Lung (tissue), 12 donors: ENCODE results near the gene DSTN. TPM values are rescaled to one million over a fixed set of nuclear protein-coding genes. Genes with fewer than 3 reads are reported as not detected.

Source experiments
- ATAC-seq: fragments of 200-7000 bp; cut with Tn5 transposase; one replicate; pipeline ENCODE4 v1.9.1; 2020; ENCODE audit warnings: moderate number of reproducible peaks; ENCODE audit not compliant: insufficient read depth, low FRiP score
- DNase-seq, 3 donors: peaks; one replicate each; pipeline ENCODE4 v3.0.0-alpha.2; 2013 to 2017
- H3K27ac ChIP-seq, 2 donors: one replicate each; pipeline ENCODE4 v1.5.1; 2013; ENCODE audit warnings: mild to moderate bottlenecking in 2 of 2, moderate library complexity in 2 of 2, control low read depth in 1 of 2, inconsistent platforms in 1 of 2, low read depth in 1 of 2, low read length in 1 of 2
- H3K27me3 ChIP-seq, 3 donors: one replicate each; pipeline ENCODE4 v1.5.1; 2013; ENCODE audit warnings: low read length in 2 of 3; ENCODE audit not compliant: control insufficient read depth in 3 of 3, insufficient read depth in 3 of 3
- H3K36me3 ChIP-seq, 4 donors: one replicate each; pipeline ENCODE4 v1.5.1; 2013; ENCODE audit warnings: low read length in 4 of 4, mild to moderate bottlenecking in 1 of 4, moderate library complexity in 1 of 4; ENCODE audit not compliant: control insufficient read depth in 4 of 4, insufficient read depth in 4 of 4
- H3K4me1 ChIP-seq, 5 donors: one replicate each; pipeline ENCODE4 v1.5.1; 2013; ENCODE audit warnings: low read length in 5 of 5, mild to moderate bottlenecking in 2 of 5, moderate library complexity in 1 of 5; ENCODE audit not compliant: control insufficient read depth in 5 of 5, insufficient read depth in 5 of 5
- H3K4me3 ChIP-seq: one replicate; pipeline ENCODE4 v1.5.1; 2013; ENCODE audit warnings: mild to moderate bottlenecking, control low read depth, moderate library complexity
- H3K9ac ChIP-seq, 2 donors: one replicate each; pipeline ENCODE4 v1.5.1; 2013; ENCODE audit warnings: low read length in 2 of 2, control low read depth in 1 of 2; ENCODE audit not compliant: insufficient read depth in 1 of 2
- H3K9me3 ChIP-seq, 4 donors: one replicate each; pipeline ENCODE4 v1.5.1; 2013; ENCODE audit warnings: low read length in 3 of 4, mild to moderate bottlenecking in 1 of 4, moderate library complexity in 1 of 4; ENCODE audit not compliant: control insufficient read depth in 4 of 4, insufficient read depth in 3 of 4
- WGBS, 2 donors: extraction: QIAGEN DNeasy Blood & Tissue Kit; methylation state at CpG; one replicate each; pipeline ENCODE4 v1.1.7; 2013; 5-methylcytosine and 5-hydroxymethylcytosine counted together
- polyA plus RNA-seq, 2 donors: library from polyadenylated mRNA; stranded (reverse); fragments of 200-250 nt; gene quantifications; one replicate each; pipeline ENCODE4 v1.2.1, GENCODE V29; 2013
- total RNA-seq, 2 donors: library from RNA; depleted of rRNA in 1 of 2; stranded (reverse); fragments of >200 nt in 1 of 2; gene quantifications; one replicate each; pipeline ENCODE4 v1.2.1, GENCODE V29; 2014 to 2021
- TF ChIP-seq, protein P1 (sequence below): IDR thresholded peaks from 2 replicates; pipeline ENCODE4 v1.5.1; 2012; ENCODE audit warnings: mild to moderate bottlenecking; ENCODE audit errors: control extremely low read depth, extremely low read depth
- donor health status: control.
- donor health status: control.
- donor health status: Bipolar disorder and iron deficiency.
- donor health status: healthy.
- donor health status: DM: yes; HTN: yes; CAD: no.

Gene DSTN
- total and polyA plus RNA-seq, 4 donors, result 313 to 532 (median 380) TPM

DNA sequence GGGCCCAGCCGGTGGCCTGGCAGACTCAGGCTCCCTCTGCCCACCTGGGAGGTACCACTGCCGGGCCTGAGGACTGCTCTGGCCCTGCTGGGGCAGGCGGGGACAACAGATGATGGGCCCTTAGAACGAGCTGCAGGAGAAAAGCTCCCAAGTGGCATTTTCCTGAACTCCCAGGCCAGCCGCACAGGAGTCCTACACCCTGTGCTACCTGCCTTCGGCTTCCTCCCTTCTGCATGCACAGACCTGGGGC lies 41.3 kb downstream of the DSTN start:
- H3K27me3 ChIP-seq, result no peaks in the 10 kb centered on the region
- no peaks in the 10 kb centered on the region for H3K9me3 ChIP-seq
- no peak overlapping the region for H3K4me3 ChIP-seq
- TF ChIP-seq, protein P1, sequence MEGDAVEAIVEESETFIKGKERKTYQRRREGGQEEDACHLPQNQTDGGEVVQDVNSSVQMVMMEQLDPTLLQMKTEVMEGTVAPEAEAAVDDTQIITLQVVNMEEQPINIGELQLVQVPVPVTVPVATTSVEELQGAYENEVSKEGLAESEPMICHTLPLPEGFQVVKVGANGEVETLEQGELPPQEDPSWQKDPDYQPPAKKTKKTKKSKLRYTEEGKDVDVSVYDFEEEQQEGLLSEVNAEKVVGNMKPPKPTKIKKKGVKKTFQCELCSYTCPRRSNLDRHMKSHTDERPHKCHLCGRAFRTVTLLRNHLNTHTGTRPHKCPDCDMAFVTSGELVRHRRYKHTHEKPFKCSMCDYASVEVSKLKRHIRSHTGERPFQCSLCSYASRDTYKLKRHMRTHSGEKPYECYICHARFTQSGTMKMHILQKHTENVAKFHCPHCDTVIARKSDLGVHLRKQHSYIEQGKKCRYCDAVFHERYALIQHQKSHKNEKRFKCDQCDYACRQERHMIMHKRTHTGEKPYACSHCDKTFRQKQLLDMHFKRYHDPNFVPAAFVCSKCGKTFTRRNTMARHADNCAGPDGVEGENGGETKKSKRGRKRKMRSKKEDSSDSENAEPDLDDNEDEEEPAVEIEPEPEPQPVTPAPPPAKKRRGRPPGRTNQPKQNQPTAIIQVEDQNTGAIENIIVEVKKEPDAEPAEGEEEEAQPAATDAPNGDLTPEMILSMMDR, result no peak
- H3K4me1 ChIP-seq, result peaks cover 0 to 22% (median 5%) of the 10 kb centered on the region in 5 donors
- WGBS, 2 donors, result 65 to 75% methylated on average over 6 of the region's 6 CpGs
- ATAC-seq (peak; percentile 33), DNase-seq (no peak)
- H3K27ac ChIP-seq, result peak overlapping the region in 1 of 2 donors; percentile 81
- H3K36me3 ChIP-seq, result peaks cover 10 to 30% (median 14%) of the 10 kb centered on the region in 4 donors
- H3K9ac ChIP-seq, result no peak overlapping the region

DNA sequence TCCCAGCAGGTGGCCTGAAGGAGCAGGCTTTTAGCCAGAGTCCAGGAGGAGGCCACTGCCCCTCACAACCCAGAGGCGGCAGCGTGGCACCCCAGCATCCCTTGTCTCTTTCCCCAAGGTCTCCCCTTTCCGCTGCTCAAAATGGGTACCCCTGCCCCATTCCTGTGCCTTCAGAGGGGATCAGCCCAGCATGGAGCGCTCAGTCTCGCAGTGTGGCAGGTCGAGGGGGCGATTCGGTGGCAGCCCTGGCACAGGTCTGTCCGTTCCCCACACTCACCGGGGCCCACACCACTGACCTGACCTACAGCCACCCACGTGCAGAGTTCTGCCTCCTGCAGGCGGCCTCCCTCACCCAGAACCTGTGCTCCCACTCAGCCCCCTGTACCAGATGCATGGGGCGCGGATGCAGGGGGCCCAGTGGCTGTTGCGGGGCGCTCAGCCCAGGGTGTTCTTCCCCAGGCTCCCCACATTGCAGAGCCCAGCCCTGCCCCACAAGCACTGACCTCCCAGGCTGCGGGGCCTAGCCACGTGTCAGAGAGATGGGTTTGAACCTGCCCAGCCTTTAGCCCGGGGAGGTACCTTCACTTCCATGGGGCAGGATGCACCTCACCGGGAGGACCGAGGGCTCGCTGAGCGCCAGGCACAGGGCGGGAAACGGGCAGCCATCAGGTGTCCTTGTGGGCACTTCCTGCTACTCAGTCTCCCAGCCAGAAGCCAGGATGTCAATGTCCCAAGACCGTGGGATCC lies 41.8 kb downstream of the DSTN start:
- ATAC-seq (peak; percentile 3), DNase-seq (peak in 1 of 3 donors; percentile 23)
- H3K36me3 ChIP-seq, result peaks cover 10 to 34% (median 15%) of the 10 kb centered on the region in 4 donors
- H3K27ac ChIP-seq, result peak overlapping the region in 1 of 2 donors; percentile 81
- H3K4me1 ChIP-seq, result peaks cover 0 to 22% (median 5%) of the 10 kb centered on the region in 5 donors
- no peaks in the 10 kb centered on the region for H3K27me3 ChIP-seq
- H3K4me3 ChIP-seq, result no peak overlapping the region
- WGBS, 2 donors, result 71 to 84% methylated on average over 26 of the region's 26 CpGs
- H3K9ac ChIP-seq, result no peak overlapping the region
- H3K9me3 ChIP-seq, result no peaks in the 10 kb centered on the region
- TF ChIP-seq, protein P1, result no peak

DNA sequence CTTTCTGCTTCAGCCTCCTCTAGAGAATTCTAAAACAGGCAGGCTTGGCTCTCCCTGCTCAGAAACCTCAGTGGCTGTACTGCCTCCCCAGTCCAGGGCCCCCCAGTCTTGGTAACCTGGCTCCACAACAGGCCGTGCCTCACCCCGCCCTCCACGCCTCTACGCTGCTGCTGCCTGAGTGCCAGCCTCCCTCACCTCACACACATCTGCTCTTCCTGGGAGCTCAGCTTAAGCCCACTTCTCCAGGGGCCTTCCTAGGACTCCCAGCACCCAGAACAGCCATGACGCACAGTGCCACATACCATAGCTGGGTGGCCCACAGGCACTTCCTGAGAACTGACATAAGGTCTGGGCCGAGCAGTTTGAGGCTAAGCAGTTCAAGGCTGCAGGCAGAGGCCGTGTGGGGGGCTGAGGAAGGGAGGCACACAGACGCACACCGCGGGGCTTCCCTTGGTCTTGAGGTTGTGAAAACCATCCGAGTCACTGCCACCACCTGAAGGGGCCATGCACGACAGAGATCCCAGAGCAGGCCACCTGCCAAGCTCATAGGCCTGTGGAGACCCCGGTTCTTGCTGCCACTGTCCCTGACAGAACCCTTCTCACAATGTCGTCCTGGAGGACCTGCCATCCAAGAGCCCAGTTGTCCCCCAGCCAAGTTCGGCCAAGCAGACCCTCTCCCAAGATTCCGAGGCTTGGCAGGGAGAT lies 42.6 kb downstream of the DSTN start:
- DNase-seq (peak in 1 of 3 donors; percentile 15), ATAC-seq (no peak)
- no peaks in the 10 kb centered on the region for H3K27me3 ChIP-seq
- no peaks in the 10 kb centered on the region for H3K9me3 ChIP-seq
- WGBS, 2 donors, result 49 to 51% methylated on average over 16 of the region's 16 CpGs
- TF ChIP-seq, protein P1, result no peak
- H3K27ac ChIP-seq, result peak overlapping the region in 1 of 2 donors; percentile 81
- peaks cover 0 to 22% (median 5%) of the 10 kb centered on the region in 5 donors for H3K4me1 ChIP-seq
- H3K9ac ChIP-seq, result no peak overlapping the region
- no peak overlapping the region for H3K4me3 ChIP-seq
- peaks cover 10 to 42% (median 14%) of the 10 kb centered on the region in 4 donors for H3K36me3 ChIP-seq
